H1 (cell line): ENCODE measurements around the gene GALNTL6. TPM values are rescaled to one million over a fixed set of nuclear protein-coding genes. Genes with fewer than 3 reads are reported as not detected.

ENCODE experiments used
- CTCF ChIA-PET: fragments of 300-600 bp; sonication (Branson Sonifier 250); formaldehyde crosslinking; loops from one replicate; lab custom pipeline; 2021; ENCODE audit not compliant: partially characterized antibody; lab: Charles Lee
- POLR2A ChIA-PET: fragments of 300-600 bp; sonication (Branson Sonifier 250); formaldehyde crosslinking; loops from one replicate; lab custom pipeline; 2021; ENCODE audit warnings: inconsistent platforms; ENCODE audit not compliant: partially characterized antibody; lab: Charles Lee
- DNase-seq, 2 experiments: peaks; one replicate each; pipeline versions ENCODE4 v3.0.0 to v3.0.0-alpha.2; 2010 to 2022; ENCODE audit warnings: low spot score in 2 of 2, low read depth in 1 of 2, mixed read lengths in 1 of 2
- FAIRE-seq: peaks from 2 replicates; lab custom pipeline; 2011; peaks lifted over from hg19 to GRCh38; lab: Jason Lieb, UNC
- H2AFZ ChIP-seq: 2 replicates; pipeline ENCODE4 v1.8.1; 2012; ENCODE audit warnings: low read length, inconsistent platforms
- H2AK5ac ChIP-seq: 2 replicates; pipeline ENCODE4 v1.6.1; 2013; ENCODE audit warnings: low read depth, low read length
- H2BK120ac ChIP-seq: replicated peaks from 2 replicates; pipeline ENCODE3; 2013; ENCODE audit warnings: low read depth, low read length, inconsistent platforms
- H2BK12ac ChIP-seq: 2 replicates; pipeline ENCODE4 v1.6.1; 2013; ENCODE audit warnings: low read depth, low read length
- H2BK15ac ChIP-seq: 2 replicates; pipeline ENCODE4 v1.6.1; 2013; ENCODE audit warnings: low read length
- H2BK20ac ChIP-seq: 2 replicates; pipeline ENCODE4 v1.6.1; 2013; ENCODE audit warnings: low read length
- H2BK5ac ChIP-seq: 2 replicates; pipeline ENCODE4 v1.6.1; 2013; ENCODE audit warnings: low read depth, low read length
- H3K14ac ChIP-seq: 2 replicates; pipeline ENCODE4 v1.6.1; 2013; ENCODE audit warnings: inconsistent platforms; ENCODE audit not compliant: insufficient read length
- H3K18ac ChIP-seq: 2 replicates; pipeline ENCODE4 v1.6.1; 2013; ENCODE audit warnings: low read length; ENCODE audit errors: extremely low read depth
- H3K23ac ChIP-seq: 2 replicates; pipeline ENCODE4 v1.6.1; 2013; ENCODE audit warnings: inconsistent platforms; ENCODE audit not compliant: insufficient read length
- H3K23me2 ChIP-seq: 2 replicates; pipeline ENCODE4 v1.6.1; 2013; ENCODE audit warnings: low read depth, low read length
- H3K27ac ChIP-seq: 2 replicates; pipeline ENCODE4 v1.6.1; 2011; ENCODE audit warnings: low read depth, low read length, inconsistent platforms
- H3K27me3 ChIP-seq, 4 experiments: replicated peaks in 1 of 4; 1 replicate in 1 of 4; 2 replicates in 3 of 4; pipeline versions ENCODE4 v1.6.1 to v1.8.1; 2011 to 2013; ENCODE audit warnings: low read length in 3 of 4, mild to moderate bottlenecking in 3 of 4, inconsistent platforms in 2 of 4, mixed read lengths in 2 of 4, moderate library complexity in 1 of 4; ENCODE audit not compliant: control insufficient read depth in 3 of 4, insufficient read depth in 3 of 4; ENCODE audit errors: extremely low read depth in 1 of 4
- H3K36me3 ChIP-seq, 4 experiments: 2 replicates each; pipeline versions ENCODE4 v1.6.1 to v1.8.1; 2011 to 2013; ENCODE audit warnings: mild to moderate bottlenecking in 4 of 4, low read length in 3 of 4, moderate library complexity in 2 of 4, control low read depth in 1 of 4, inconsistent platforms in 1 of 4; ENCODE audit not compliant: insufficient read depth in 4 of 4, control insufficient read depth in 2 of 4
- H3K4ac ChIP-seq: replicated peaks from 2 replicates; pipeline ENCODE3; 2013; ENCODE audit warnings: low read length, low read depth, mixed read lengths, inconsistent platforms; ENCODE audit not compliant: insufficient read length
- H3K4me1 ChIP-seq, 4 experiments: replicated peaks in 1 of 4; 1 replicate in 1 of 4; 2 replicates in 3 of 4; pipeline versions ENCODE4 v1.6.1 to v1.8.1; 2011 to 2013; ENCODE audit warnings: low read length in 3 of 4, inconsistent platforms in 2 of 4, mixed read lengths in 1 of 4; ENCODE audit not compliant: insufficient read depth in 4 of 4, control insufficient read depth in 3 of 4
- H3K4me2 ChIP-seq, 2 experiments: 2 replicates each; pipeline versions ENCODE4 v1.6.1 to v1.8.1; 2011 to 2013; ENCODE audit warnings: low read depth in 2 of 2, low read length in 2 of 2, control low read depth in 1 of 2, inconsistent platforms in 1 of 2, mild to moderate bottlenecking in 1 of 2; ENCODE audit not compliant: insufficient read depth in 1 of 2
- H3K4me3 ChIP-seq, 4 experiments: fragments of 200-600, 300-600 bp in 1 of 4; sonication (generic), shearing (Covaris generic), sonication (Bioruptor Twin) in 1 of 4; 2 replicates each; pipeline versions ENCODE4 v1.5.1 to v1.8.1; 2011 to 2016; ENCODE audit warnings: low read length in 4 of 4, low read depth in 3 of 4, control low read depth in 2 of 4, inconsistent platforms in 2 of 4, mild to moderate bottlenecking in 2 of 4, mixed read lengths in 1 of 4, moderate library complexity in 1 of 4; ENCODE audit not compliant: insufficient read depth in 2 of 4; ENCODE audit errors: extremely low read depth in 1 of 4
- H3K56ac ChIP-seq: replicated peaks from 2 replicates; pipeline ENCODE3; 2013; ENCODE audit warnings: low read depth, mild to moderate bottlenecking, mixed read lengths, low read length, inconsistent platforms; ENCODE audit not compliant: insufficient read length
- H3K79me1 ChIP-seq: 2 replicates; pipeline ENCODE4 v1.6.1; 2013; ENCODE audit warnings: low read depth, low read length, control low read depth
- H3K79me2 ChIP-seq, 2 experiments: 2 replicates each; pipeline versions ENCODE4 v1.6.1 to v1.8.1; 2012 to 2013; ENCODE audit warnings: low read length in 2 of 2, mild to moderate bottlenecking in 2 of 2, inconsistent platforms in 1 of 2; ENCODE audit not compliant: insufficient read depth in 2 of 2, control insufficient read depth in 1 of 2
- H3K9ac ChIP-seq, 4 experiments: replicated peaks in 1 of 4; 1 replicate in 1 of 4; 2 replicates in 3 of 4; pipeline versions ENCODE4 v1.6.1 to v1.8.1; 2011 to 2013; ENCODE audit warnings: low read depth in 3 of 4, low read length in 3 of 4, control low read depth in 2 of 4, mild to moderate bottlenecking in 2 of 4, moderate library complexity in 2 of 4, inconsistent platforms in 1 of 4; ENCODE audit errors: extremely low read depth in 1 of 4
- H3K9me3 ChIP-seq, 2 experiments: 2 replicates each; pipeline versions ENCODE4 v1.6.1 to v1.8.1; 2012 to 2013; ENCODE audit warnings: mild to moderate bottlenecking in 2 of 2, moderate library complexity in 2 of 2, control low read depth in 1 of 2, inconsistent platforms in 1 of 2, low read depth in 1 of 2, low read length in 1 of 2, mixed read lengths in 1 of 2; ENCODE audit not compliant: insufficient read depth in 2 of 2
- H4K20me1 ChIP-seq, 2 experiments: replicated peaks in 1 of 2; 2 replicates each; pipeline versions ENCODE3 to v1.8.1; 2011 to 2013; ENCODE audit warnings: inconsistent platforms in 2 of 2, low read length in 2 of 2, mild to moderate bottlenecking in 1 of 2; ENCODE audit not compliant: insufficient read depth in 2 of 2, control insufficient read depth in 1 of 2
- H4K5ac ChIP-seq: 2 replicates; pipeline ENCODE4 v1.6.1; 2013; ENCODE audit warnings: low read length, low read depth, mixed read lengths, inconsistent platforms; ENCODE audit not compliant: insufficient read length
- H4K8ac ChIP-seq: 2 replicates; pipeline ENCODE4 v1.8.0; 2013; ENCODE audit warnings: mild to moderate bottlenecking, moderate library complexity, low read length, inconsistent platforms; ENCODE audit not compliant: insufficient read depth; ENCODE audit errors: extremely low read depth
- H4K91ac ChIP-seq: replicated peaks from 2 replicates; pipeline ENCODE3; 2013; ENCODE audit warnings: low read length, mixed read lengths, inconsistent platforms; ENCODE audit not compliant: insufficient read length
- FOSL1 ChIP-seq: IDR thresholded peaks from 2 replicates; pipeline ENCODE4 v1.6.1; 2011; ENCODE audit warnings: mild to moderate bottlenecking, low read depth, low read length, moderate library complexity; ENCODE audit not compliant: insufficient read depth
- HDAC2 ChIP-seq, 2 experiments: fragments of 300-600 bp in 1 of 2; sonication (generic) in 1 of 2; IDR thresholded peaks; 2 replicates each; pipeline ENCODE4 v1.6.1; 2011 to 2012; ENCODE audit warnings: low read depth in 2 of 2, low read length in 2 of 2, mild to moderate bottlenecking in 2 of 2, moderate library complexity in 2 of 2, borderline replicate concordance in 1 of 2, inconsistent platforms in 1 of 2
- NANOG ChIP-seq: IDR thresholded peaks from 2 replicates; pipeline ENCODE4 v1.6.1; 2011; ENCODE audit warnings: low read length, low read depth, mild to moderate bottlenecking, inconsistent platforms; ENCODE audit not compliant: insufficient read depth, poor library complexity, severe bottlenecking
- POU5F1 ChIP-seq: IDR thresholded peaks from 2 replicates; pipeline ENCODE4 v1.6.1; 2011; ENCODE audit warnings: low read depth, mild to moderate bottlenecking, low read length, moderate library complexity
- SIN3A ChIP-seq, 2 experiments: IDR thresholded peaks in 1 of 2; conservative IDR thresholded peaks in 1 of 2; 2 replicates each; pipeline ENCODE4 v1.6.1; 2011 to 2012; ENCODE audit warnings: low read length in 2 of 2, improper control_type of control experiment in 1 of 2, low read depth in 1 of 2, mild to moderate bottlenecking in 1 of 2
- SP2 ChIP-seq: IDR thresholded peaks from 2 replicates; pipeline ENCODE4 v1.6.1; 2012; ENCODE audit warnings: mild to moderate bottlenecking, low read length, inconsistent platforms
- SP4 ChIP-seq: IDR thresholded peaks from 2 replicates; pipeline ENCODE4 v1.6.1; 2012; ENCODE audit warnings: low read length, inconsistent platforms
- YY1 ChIP-seq: IDR thresholded peaks from 2 replicates; pipeline ENCODE4 v1.6.1; 2011; ENCODE audit warnings: low read depth, mild to moderate bottlenecking, low read length
- WGBS, 2 experiments: shearing (Covaris generic) in 1 of 2; methylation state at CpG; one replicate each; pipeline versions ENCODE4 v1.1.6 to v1.1.7; 2013 to 2015; ENCODE audit warnings: low lambda C conversion rate in 2 of 2, mixed read lengths in 2 of 2, inconsistent platforms in 1 of 2, low coverage in 1 of 2, missing lambda C conversion rate in 1 of 2; ENCODE audit not compliant: insufficient replicate concordance in 2 of 2, insufficient coverage in 1 of 2, insufficient read length in 1 of 2; ENCODE audit errors: extremely low coverage in 1 of 2, missing lambda C conversion rate in 1 of 2; 5-methylcytosine and 5-hydroxymethylcytosine counted together
- polyA plus RNA-seq, 7 experiments: library from polyadenylated mRNA; depleted of rRNA in 3 of 7; stranded (reverse) in 5 of 7; unstranded in 2 of 7; fragments of >200 nt in 5 of 7; fragments of 200-250 nt in 2 of 7; gene quantifications; 1 replicate in 5 of 7; 2 replicates in 1 of 7; 4 replicates in 1 of 7; pipeline versions ENCODE4 v1.2.1 to v1.2.3, GENCODE V29; 2011 to 2013; ENCODE audit warnings: missing spikeins in 2 of 7, mixed read lengths in 2 of 7
- total RNA-seq: library from RNA; stranded (reverse); fragmentation: NEBNext Ultra II Directional; extraction: Animal tissue kit (Norgen Biotek cat#: 25700); gene quantifications from 2 replicates; pipeline ENCODE4 v1.2.1, GENCODE V29; 2021

GALNTL6 gene
- total and polyA plus RNA-seq, 2 of the 8 experiments (the other 6 are each of a cell fraction or from before 2014, with no cell fraction given): 0.03 to 0.32 TPM

- no peak overlapping the region for H2BK15ac ChIP-seq
- H4K91ac ChIP-seq: no peak overlapping the region
- no peak overlapping the region for H2BK5ac ChIP-seq
- 94% methylated on average over 5 of the region's 5 CpGs; no CpG with 5 or more reads in 1 of the 2 experiments for WGBS, 2 experiments
- no peak overlapping the region for H2BK20ac ChIP-seq
- H3K9ac ChIP-seq: no peak overlapping the region
- H2BK120ac ChIP-seq: no peak overlapping the region
- H4K20me1 ChIP-seq: no peaks in the 10 kb centered on the region
- H3K23ac ChIP-seq: no peak overlapping the region
- no peaks in the 10 kb centered on the region for H3K79me2 ChIP-seq
- no peaks in the 10 kb centered on the region for H3K79me1 ChIP-seq
- ChIA-PET CTCF (interaction anchor here (1.1 to 2.4 kb wide), 10 partner anchors 13 to 378 kb away, joined by 3 to 6 read pairs (median 4); no protein-coding TSS in a partner anchor), POLR2A (no interaction called here)
- H3K9me3 ChIP-seq: no peaks in the 10 kb centered on the region
- FAIRE-seq (no peak), DNase-seq (no peak)
- no peak overlapping the region for H3K4me3 ChIP-seq
- H3K23me2 ChIP-seq: no peaks in the 10 kb centered on the region
- no peak overlapping the region for H3K56ac ChIP-seq
- no peaks in the 10 kb centered on the region for H3K4me1 ChIP-seq
- H2AFZ ChIP-seq: no peak overlapping the region
- H4K5ac ChIP-seq: no peak overlapping the region
- no peak overlapping the region for H3K27ac ChIP-seq
- no peaks in the 10 kb centered on the region for H3K36me3 ChIP-seq
- no peak overlapping the region for H2AK5ac ChIP-seq
- no peak overlapping the region for H3K4ac ChIP-seq
- H3K14ac ChIP-seq: no peak overlapping the region
- no peak overlapping the region for H3K4me2 ChIP-seq
- H3K18ac ChIP-seq: no peak overlapping the region
- H4K8ac ChIP-seq: no peak overlapping the region
- H3K27me3 ChIP-seq: no peaks in the 10 kb centered on the region
- H2BK12ac ChIP-seq: no peak overlapping the region
- TF ChIP-seq NANOG (no peak), POU5F1 (no peak), FOSL1 (no peak), SP4 (no peak), YY1 (no peak), SP2 (no peak), HDAC2 (IDR thresholded peaks at IDR 0.05; ENCODE audit: borderline replicate concordance in 1 of 2, low read depth in 2 of 2, low read length in 2 of 2) (no peak), SIN3A (conservative IDR thresholded peaks at IDR 0.05 in 1 of 2, IDR thresholded peaks at IDR 0.05 in 1 of 2; ENCODE audit: low read depth in 1 of 2, low read length in 2 of 2) (no peak)
Measured at GRCh38 chr4:171793723-171794122, 19.5 kb upstream of the GALNTL6 start.
